ENCODE results near the gene PDXDC1.
"Not testable (repeated sequence)": the region's sequence is repeated elsewhere in the genome, so short reads cannot be mapped to it uniquely, and the experiment has no call there.

PDXDC1 gene

DNA sequence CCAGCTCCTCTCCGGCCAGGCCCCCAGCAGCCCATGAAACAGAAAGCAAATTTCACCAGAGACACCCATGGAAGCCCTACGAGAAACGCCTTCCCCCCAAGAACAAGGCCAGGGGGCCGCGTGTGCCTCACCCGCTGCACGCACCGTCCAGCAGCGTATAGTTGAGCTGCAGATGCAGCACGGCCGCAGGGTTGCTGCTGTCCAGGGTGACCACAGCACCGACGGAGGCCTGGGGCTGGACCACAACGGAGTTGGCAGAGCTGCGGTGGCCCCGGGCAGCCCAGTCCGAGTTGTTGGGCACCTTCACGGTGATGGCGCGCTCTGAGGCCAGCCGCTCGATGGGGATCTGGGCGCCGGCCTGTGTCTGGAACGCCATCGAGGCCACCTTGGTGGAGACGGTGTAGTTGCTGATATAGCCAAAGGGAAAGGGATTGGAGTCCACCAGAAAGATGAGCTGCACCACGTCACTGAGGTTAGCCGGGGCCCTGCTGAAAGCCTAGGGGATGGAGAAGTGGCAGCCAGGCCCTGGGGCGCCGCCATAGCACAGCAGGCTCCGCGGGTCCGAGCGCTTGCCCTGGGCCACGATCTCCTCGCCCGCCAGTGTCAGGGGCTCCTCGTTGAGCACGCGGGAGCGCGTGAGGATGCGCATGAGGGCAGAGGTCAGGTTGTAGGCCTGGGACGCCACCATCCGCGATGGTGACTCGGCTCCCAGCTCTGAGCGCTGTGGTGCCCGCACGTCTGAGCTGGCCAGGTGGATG lies 156.3 kb downstream of the PDXDC1 start:
- DNase-seq (ENCODE audit: low read depth); in situ Hi-C loops (cut with HindIII; ENCODE audit: low sequenced_read_pairs); H3K4me3 ChIP-seq (ENCODE audit: low read depth, low read length): not testable (repeated sequence)

DNA sequence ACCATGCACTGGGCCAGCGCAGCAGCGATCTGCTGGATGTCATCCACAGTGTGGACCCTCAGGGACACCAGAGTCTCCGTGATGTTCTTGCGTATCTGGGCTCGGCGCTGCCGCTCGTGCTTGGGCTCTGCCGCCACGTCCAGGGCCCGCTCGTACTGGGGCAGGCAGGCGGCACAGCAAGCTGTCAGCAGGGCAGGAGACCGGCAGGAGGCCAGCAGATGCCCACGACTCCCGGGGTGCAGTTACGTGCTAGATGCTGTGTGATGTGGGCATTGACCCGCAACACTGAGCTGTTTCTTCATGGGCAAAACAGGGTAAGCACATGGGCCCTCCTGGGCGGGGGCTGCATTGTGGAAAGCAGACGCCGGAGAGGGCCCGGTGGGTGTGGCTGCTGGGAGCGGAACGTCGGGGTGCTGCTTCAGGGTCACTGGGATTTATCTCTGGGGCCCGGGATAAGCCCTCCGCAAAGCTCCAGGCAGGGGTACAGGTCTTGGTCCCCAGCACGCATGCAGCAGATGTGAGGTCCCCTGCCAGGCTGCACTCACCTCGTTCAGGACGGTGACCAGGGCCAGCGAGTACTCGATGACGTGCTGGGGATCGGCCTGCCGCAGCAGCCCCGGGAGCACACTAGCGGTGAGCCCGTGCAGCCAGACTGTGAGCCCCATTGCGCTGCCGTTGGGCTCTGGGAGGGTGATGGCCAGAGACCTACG lies 158.0 kb downstream of the PDXDC1 start:
- H3K4me3 ChIP-seq (ENCODE audit: low read depth, low read length); DNase-seq (ENCODE audit: low read depth); in situ Hi-C loops (cut with HindIII; ENCODE audit: low sequenced_read_pairs): not testable (repeated sequence)

DNA sequence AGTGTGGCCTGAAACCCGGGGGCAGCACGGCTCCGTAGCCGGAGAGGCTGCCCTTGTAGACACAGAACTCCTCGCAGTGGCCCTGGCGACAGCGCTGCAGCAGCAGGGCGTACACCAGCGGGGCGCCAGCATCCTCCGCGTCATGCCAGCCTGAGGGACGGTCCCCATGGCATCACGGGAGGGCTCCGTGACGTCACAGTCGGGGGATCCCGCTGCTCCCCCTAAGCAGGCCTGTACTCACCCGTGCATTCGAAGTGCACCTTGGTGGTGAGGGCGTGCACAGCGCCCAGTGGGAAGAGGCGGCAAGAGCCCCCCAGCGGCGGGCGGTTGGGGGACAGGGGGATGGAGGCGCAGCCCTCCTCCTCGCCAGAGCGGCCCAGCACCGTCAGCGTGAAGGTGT lies 158.7 kb downstream of the PDXDC1 start:
- DNase-seq (ENCODE audit: low read depth); in situ Hi-C loops (cut with HindIII; ENCODE audit: low sequenced_read_pairs); H3K4me3 ChIP-seq (ENCODE audit: low read depth, low read length): not testable (repeated sequence)

DNA sequence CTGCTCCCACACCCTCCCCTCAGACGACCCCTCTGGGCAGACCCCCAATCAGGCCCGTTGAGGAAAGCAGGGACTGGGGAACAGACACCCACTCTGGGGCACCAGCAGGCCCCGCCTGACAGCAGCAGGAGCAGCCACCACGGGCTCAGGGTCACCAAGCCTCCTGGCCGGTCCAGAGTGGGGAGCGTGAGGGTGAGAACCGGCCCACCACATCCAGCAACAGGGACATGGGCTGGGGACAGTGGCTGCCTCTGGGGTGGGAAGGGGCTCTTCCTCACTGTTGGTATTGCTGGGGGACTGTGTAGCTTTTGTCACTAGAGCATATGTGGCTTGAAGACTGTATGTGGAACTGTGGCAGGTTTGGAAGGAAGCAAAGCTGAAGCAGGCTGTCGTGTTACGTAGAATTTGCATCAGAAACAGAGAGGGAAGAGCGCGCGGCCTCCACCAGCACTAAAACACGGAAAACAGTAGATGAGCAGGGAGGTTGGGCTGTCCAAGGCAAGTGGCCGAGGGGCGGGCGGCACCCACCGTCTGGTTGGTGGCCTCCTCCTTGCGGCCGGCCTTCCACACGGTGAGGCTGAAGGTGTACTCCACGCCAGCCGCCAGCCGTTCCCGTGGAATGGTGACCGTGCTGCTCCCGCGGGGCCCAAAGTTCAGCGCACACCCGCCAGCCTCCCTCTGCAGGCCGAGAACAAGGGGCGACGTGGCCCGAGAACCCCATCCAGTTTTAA lies 160.1 kb downstream of the PDXDC1 start:
- H3K4me3 ChIP-seq (ENCODE audit: low read depth, low read length); DNase-seq (ENCODE audit: low read depth); in situ Hi-C loops (cut with HindIII; ENCODE audit: low sequenced_read_pairs): not testable (repeated sequence)

DNA sequence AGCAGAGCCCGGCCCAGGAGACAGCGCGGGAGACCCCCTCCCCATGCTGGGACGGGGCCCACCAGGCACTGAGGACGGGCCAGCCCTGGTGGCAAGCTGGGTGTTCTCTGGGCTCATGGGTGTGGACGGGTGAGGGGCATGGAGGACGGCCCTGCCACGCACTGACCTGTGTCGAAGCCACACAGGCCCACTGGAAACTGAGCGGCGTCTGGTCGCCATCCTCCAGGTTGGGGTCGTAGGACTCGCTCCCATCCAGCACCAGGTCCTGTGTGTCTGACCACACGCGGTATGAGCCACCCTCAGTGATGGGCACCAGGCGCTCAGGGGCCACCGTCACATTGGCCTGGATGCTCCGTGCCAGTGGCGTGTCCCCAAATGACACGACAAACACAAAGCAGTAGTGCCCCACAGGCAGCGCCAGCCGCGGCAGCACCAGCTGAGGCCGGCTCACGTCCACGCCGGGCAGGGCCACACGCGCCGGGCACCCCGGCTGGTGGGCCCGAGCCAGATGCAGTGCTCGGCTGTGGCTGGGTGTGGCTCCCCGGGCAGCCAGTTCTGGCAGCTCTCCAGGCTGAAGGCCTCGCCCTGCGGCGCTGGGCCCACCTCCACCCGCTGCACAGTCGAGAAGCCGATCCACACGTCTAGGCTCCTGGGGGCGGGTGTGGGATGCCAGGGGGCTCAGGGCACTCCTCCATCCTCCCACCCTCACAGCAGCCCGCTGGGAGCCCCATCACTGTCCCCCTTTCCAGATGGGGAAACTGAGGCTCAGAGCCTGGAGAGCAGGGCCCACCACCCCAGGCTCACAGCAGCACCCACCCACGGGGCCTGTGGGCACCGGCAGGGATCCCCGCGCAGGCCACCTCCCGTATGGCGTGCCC lies 160.9 kb downstream of the PDXDC1 start:
- DNase-seq (ENCODE audit: low read depth); in situ Hi-C loops (cut with HindIII; ENCODE audit: low sequenced_read_pairs); H3K4me3 ChIP-seq (ENCODE audit: low read depth, low read length): not testable (repeated sequence)

DNA sequence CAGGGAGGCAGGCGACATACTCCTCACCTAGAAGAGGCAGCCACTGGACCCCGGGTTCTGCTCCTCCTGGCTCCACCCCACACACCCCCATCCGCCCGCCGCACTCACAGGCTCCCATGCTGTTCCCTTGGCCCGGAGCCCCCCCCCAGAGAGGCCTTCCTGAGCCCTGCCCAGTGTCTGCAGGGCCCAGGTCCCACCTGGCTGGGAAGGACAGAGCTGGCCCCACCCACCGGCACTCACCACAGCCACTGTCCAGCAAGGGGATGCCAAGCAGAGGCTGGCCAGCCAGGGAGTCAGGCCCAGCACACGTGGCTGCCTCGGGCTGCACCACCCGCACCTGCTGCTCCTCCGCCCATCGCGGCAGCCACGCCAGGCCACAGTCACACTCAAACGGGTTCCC lies 162.7 kb downstream of the PDXDC1 start:
- in situ Hi-C loops (cut with HindIII; ENCODE audit: low sequenced_read_pairs); H3K4me3 ChIP-seq (ENCODE audit: low read depth, low read length); DNase-seq (ENCODE audit: low read depth): not testable (repeated sequence)

DNA sequence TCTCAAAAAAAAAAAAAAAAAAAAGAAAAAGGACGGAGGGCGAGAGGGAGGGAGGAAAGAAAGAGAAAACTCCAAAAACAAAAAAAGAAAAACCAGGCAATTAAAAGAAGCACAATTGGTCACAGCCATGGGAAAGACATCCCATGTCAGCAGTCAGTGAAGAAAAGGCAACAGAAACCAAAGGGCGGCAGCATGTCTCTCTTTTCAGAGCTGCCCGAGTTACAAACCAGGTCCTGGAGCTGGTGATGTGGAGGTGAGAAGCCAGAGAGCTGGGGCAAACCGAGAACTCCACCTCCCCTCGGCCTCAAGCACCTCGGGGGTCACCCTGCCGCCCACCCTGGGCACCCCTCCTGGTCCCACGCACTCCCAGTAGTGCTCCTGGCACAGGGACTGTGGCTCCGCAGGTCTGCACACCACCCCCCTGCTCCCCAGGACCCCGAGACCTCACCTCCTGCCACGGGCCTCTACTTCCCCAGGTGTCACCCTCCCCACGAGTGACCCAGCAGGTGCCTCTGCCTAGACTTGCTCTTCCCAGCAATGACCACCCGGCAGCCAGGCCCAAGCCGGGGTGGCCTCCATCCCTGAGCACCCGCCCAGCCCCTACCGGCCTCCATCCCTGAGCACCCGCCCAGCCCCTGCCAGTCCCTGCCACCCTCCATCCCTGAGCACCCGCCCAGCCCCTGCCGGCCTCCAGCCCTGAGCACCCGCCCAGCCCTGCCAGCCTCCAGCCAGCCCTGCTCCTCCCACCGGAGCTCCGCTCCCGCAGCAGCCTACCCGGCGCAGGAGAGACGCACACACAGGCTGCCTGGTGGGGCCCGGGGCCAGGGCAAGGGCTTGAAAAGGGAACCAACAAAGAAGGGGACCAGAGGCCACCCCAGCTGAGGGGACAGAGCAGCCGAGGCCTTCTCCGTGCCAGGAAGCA lies 165.9 kb downstream of the PDXDC1 start:
- DNase-seq (ENCODE audit: low read depth); in situ Hi-C loops (cut with HindIII; ENCODE audit: low sequenced_read_pairs): not testable (repeated sequence)

DNA sequence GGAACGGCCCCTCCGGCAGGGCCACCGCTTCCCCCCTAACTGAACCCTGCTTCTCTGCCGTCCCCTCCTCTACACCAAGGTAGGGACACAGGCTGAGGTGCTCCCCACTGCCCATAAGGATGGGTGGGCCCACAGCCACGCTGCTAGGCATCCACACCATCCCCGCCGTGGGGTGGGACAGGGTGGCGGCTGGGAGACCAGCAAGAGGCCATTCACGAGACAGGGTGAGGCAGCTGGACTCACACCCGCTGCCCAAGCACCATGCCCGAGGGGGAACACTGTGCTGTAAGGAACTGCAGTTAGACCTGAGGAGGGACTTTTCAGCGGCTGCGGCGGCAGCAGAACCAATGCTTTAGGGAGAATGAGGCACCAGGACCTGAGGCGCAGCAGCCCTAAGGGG lies 166.8 kb downstream of the PDXDC1 start:
- H3K4me3 ChIP-seq (ENCODE audit: low read depth, low read length) = no peak overlapping the region
- TF ChIP-seq, protein P1, sequence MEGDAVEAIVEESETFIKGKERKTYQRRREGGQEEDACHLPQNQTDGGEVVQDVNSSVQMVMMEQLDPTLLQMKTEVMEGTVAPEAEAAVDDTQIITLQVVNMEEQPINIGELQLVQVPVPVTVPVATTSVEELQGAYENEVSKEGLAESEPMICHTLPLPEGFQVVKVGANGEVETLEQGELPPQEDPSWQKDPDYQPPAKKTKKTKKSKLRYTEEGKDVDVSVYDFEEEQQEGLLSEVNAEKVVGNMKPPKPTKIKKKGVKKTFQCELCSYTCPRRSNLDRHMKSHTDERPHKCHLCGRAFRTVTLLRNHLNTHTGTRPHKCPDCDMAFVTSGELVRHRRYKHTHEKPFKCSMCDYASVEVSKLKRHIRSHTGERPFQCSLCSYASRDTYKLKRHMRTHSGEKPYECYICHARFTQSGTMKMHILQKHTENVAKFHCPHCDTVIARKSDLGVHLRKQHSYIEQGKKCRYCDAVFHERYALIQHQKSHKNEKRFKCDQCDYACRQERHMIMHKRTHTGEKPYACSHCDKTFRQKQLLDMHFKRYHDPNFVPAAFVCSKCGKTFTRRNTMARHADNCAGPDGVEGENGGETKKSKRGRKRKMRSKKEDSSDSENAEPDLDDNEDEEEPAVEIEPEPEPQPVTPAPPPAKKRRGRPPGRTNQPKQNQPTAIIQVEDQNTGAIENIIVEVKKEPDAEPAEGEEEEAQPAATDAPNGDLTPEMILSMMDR (IDR thresholded peaks at IDR 0.05; ENCODE audit: low read depth, low read length, missing control alignments) = no peak
- DNase-seq (ENCODE audit: low read depth) = no peak
- in situ Hi-C loops (cut with HindIII; ENCODE audit: low sequenced_read_pairs) = no loop called here

More for the DNA sequence above, 165.9 kb downstream of the PDXDC1 start:
- H3K4me3 ChIP-seq (ENCODE audit: low read depth, low read length) = not testable (repeated sequence)

DNA sequence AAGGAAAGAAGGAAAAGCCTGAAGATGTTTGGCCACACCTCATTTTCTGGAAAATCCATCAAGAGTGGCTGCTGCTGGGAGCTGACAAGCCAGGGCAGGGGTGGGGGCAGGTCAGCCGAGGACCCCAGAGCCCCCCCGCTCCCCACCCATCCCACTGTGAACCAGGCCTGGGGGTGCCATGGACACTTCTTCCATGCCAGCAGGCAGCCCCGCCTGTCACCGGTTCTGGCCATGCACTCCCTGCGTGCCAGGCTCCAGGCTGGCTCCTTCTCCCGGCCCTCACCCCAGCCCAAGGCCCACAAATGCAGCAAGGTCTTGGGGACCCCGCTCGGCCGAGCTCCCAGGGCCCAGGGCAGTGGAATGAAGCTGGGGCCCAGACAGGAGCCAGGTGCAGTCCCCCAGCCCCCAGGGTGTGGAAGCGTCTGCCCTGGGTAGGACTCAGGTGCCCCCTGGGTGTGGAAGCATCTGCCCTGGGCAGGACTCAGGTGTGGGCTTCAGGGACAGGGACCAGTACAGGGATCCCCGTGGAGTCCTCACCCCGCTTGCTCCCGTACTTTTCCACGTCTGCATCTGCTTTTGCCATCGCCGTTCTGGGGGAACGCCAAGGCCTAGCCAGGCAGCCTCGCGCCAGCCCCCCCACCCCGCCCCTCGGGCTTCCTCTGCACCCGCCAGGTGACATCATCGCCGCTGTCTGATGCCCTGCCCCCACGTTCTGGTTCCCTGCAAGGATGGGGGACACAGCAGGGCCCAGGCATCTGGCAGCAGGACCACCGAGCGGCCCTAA lies 167.5 kb downstream of the PDXDC1 start:
- DNase-seq (ENCODE audit: low read depth); in situ Hi-C loops (cut with HindIII; ENCODE audit: low sequenced_read_pairs); H3K4me3 ChIP-seq (ENCODE audit: low read depth, low read length): not testable (repeated sequence)

DNA sequence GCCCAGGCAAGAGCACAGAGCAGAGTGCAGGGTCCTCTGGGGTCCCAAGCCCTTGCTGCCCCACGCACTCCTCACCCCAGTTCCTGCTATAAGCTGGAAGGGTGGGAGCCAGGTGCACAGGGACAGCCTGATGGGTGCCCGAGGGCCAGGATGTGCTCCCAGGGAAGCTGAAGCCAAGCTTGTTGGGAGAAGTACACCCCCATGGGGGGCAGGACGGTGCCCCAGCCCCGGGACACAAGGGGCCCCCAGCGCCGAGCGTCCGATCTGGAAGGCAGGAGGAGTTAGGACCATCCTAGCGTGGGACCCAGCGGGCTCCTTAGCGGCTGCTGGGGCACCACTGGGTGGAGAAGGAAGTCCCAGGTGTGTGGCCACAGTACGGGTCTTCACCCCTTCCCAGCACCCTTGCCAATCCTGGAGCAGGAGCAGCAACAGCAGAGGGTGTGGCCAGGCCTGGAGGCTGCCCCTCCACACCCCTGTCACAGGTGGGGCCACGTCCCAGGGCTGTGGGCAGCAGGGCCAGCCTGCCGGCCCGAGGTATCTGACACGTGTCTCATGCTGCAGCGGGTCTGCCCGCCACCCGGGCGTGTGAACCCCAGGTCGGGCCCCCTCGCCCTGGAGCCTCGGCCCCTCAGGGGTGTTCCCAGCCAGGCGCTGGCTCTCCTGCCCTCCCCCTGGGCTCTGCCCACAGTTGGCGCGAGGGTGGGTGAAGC lies 168.2 kb downstream of the PDXDC1 start:
- in situ Hi-C loops (cut with HindIII; ENCODE audit: low sequenced_read_pairs); H3K4me3 ChIP-seq (ENCODE audit: low read depth, low read length); DNase-seq (ENCODE audit: low read depth): not testable (repeated sequence)

DNA sequence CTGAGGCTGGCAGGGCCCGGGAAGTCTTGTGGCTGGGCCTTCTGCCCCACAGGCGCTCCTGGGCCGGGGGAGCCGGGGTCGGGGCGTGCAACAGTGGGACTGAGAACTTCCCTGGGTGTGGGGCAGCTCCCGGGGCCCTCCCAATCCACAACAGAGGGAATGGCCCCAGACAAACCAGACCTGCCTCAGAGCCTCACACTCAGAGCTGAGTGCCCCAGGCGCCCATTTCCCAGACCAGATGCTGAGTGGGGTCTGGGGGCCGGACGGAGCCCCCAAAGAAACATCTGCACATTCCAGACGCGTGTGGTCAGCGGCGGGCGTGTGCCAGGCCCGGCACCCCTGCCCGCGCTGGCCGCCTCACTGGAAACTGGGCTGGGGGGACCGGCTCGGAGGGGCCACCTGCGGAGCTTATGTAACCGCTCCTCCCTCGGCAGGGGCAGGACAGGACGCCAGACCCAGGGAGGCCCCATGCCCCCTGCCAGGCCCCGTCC lies 168.8 kb downstream of the PDXDC1 start:
- H3K4me3 ChIP-seq (ENCODE audit: low read depth, low read length); in situ Hi-C loops (cut with HindIII; ENCODE audit: low sequenced_read_pairs); DNase-seq (ENCODE audit: low read depth): not testable (repeated sequence)

DNA sequence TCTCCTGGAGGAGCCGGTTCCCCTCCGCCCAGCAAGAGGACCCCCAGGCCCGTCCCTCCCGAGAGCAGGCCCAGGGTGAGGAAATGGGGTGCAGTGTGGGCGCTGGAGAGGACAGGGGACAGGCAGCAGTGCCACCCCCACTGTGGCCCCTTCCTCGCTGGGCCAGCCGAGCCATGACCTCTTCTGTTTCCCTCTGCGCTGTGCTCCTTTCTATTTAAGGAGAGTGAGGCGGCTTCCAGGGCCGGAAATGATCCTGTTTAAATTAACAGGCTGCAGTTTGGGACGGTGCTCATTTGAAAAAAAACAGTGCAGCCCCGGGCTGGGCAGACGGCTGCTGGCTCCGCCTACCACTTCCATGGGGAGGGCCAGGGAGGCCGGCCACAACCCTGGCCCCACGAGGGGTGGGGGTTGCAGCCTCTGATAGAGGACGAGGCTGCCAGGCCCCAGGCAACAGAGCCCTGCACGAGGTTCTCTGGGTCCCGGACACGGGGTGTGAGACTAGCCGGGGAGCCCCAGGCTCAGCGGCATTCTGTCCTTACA lies 169.3 kb downstream of the PDXDC1 start:
- H3K4me3 ChIP-seq (ENCODE audit: low read depth, low read length); DNase-seq (ENCODE audit: low read depth): not testable (repeated sequence)

DNA sequence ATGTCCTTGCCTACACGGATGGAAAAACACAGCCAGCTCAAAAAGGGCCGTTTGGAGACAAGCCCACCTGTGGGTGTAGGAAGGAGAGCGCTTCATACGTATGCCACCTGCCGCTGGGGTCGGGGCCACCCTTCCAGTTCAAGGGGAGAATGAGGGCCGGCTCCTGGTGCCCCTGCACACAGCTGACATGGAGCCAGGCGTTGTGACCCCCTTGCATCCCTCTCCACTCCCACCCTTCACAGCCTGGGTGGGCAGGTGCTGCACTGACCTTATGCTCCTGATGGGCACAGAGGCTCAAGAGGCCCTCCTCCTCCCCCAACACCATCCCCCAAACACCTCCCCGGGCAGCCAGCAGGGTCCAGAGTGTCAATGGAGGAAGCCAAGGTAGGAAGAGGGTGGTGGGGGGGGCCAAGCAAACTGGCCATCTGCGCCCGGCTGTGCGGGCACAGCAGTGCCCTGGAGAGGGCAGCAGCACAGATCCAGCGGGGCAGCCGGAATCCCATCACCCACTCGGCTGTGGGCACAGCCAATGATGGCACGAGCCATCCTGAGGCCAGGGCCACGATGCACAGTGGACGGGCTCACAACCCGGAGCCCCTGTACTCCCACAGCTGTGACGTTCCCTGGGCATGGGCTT lies 170.1 kb downstream of the PDXDC1 start:
- in situ Hi-C loops (cut with HindIII; ENCODE audit: low sequenced_read_pairs); H3K4me3 ChIP-seq (ENCODE audit: low read depth, low read length); DNase-seq (ENCODE audit: low read depth): not testable (repeated sequence)

More for the DNA sequence above, 169.3 kb downstream of the PDXDC1 start:
- in situ Hi-C loops (cut with HindIII; ENCODE audit: low sequenced_read_pairs) = not testable (repeated sequence)

Data from astrocyte of the cerebellum (primary cell).